22Rv1 (cell line): Measurements from ENCODE around the gene SLC6A3.

Source experiments
- CTCF ChIP-seq: fragments of 450-650 bp; IDR thresholded peaks from 2 replicates; pipeline ENCODE4 v1.5.1; 2017; ENCODE audit warnings: mild to moderate bottlenecking
- ZFX ChIP-seq: fragments of 450-650 bp; IDR thresholded peaks from 2 replicates; pipeline ENCODE4 v1.6.1; 2017; ENCODE audit warnings: antibody characterized with exemption, borderline replicate concordance

DNA sequence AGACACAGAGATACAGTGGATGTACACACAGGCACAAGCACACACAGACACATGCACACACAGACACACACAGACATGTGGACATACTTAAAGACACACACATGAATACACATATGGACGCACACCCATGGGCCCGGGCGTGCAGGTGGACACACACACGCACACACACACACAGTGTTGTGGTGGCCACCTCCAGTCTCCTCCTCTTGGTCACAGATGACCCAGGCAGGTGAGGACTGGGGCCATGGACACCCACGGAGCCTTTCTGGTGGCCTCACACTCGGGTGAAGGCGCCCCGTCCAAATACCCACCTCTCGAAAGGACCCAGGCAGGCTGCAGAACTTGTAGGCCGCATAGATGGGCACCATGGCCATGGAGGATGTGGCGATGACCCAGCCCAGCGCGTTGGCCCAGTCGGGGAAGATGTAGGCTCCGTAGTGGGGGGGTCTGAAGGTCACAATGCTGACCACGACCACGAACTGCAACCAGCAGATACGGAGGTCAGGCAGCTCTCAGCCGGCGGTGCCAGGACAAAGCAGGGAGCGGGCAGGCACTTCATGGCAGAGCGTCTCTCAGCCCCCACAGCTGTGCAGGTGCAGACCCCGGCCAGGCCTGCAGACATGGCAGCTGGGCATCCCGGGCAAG, 42.5 kb downstream of the SLC6A3 start:
- no peak for TF ChIP-seq ZFX
- TF ChIP-seq CTCF, result no peak
